H9 (cell line): ENCODE data around the gene CCDC110. TPM values are rescaled to one million over a fixed set of nuclear protein-coding genes. Genes with fewer than 3 reads are reported as not detected.

Source experiments
- DNase-seq: peaks from one replicate; pipeline ENCODE4 v3.0.0-alpha.2; 2017
- H2AFZ ChIP-seq: one replicate; pipeline ENCODE4 v1.6.1; 2013; ENCODE audit warnings: mild to moderate bottlenecking, low read length, control low read depth, moderate library complexity
- H2AK5ac ChIP-seq: 2 replicates; pipeline ENCODE4 v1.6.1; 2013; ENCODE audit warnings: low read length, control low read depth, mixed read lengths; ENCODE audit not compliant: insufficient read length
- H2BK120ac ChIP-seq: one replicate; pipeline ENCODE4 v1.6.1; 2013; ENCODE audit warnings: low read depth, mild to moderate bottlenecking, low read length, control low read depth, inconsistent platforms; ENCODE audit not compliant: poor library complexity, severe bottlenecking
- H2BK12ac ChIP-seq: 2 replicates; pipeline ENCODE4 v1.6.1; 2013; ENCODE audit warnings: low read length, control low read depth, mixed read lengths, low read depth; ENCODE audit not compliant: insufficient read length
- H2BK15ac ChIP-seq: 2 replicates; pipeline ENCODE4 v1.6.1; 2013; ENCODE audit warnings: low read depth, low read length, control low read depth
- H2BK20ac ChIP-seq: one replicate; pipeline ENCODE4 v1.6.1; 2013; ENCODE audit warnings: low read depth, mild to moderate bottlenecking, low read length, control low read depth, inconsistent platforms; ENCODE audit not compliant: poor library complexity, severe bottlenecking
- H2BK5ac ChIP-seq: 2 replicates; pipeline ENCODE4 v1.6.1; 2013; ENCODE audit warnings: low read length, control low read depth, mixed read lengths; ENCODE audit not compliant: insufficient read length
- H3K14ac ChIP-seq: 2 replicates; pipeline ENCODE4 v1.6.1; 2013; ENCODE audit warnings: low read length, control low read depth; ENCODE audit not compliant: insufficient read depth
- H3K18ac ChIP-seq: 2 replicates; pipeline ENCODE4 v1.6.1; 2013; ENCODE audit warnings: low read depth, mild to moderate bottlenecking, mixed read lengths, low read length, control low read depth; ENCODE audit not compliant: insufficient read length
- H3K23ac ChIP-seq: 2 replicates; pipeline ENCODE4 v1.6.1; 2013; ENCODE audit warnings: low read length, control low read depth, mixed read lengths, low read depth; ENCODE audit not compliant: insufficient read length
- H3K23me2 ChIP-seq: 2 replicates; pipeline ENCODE4 v1.6.1; 2013; ENCODE audit warnings: low read depth, mild to moderate bottlenecking, mixed read lengths, low read length, control low read depth; ENCODE audit not compliant: insufficient read length, poor library complexity, severe bottlenecking
- H3K27ac ChIP-seq: 2 replicates; pipeline ENCODE4 v1.5.1; 2013; ENCODE audit warnings: low read length, control low read depth, mixed read lengths, low read depth; ENCODE audit not compliant: insufficient read length
- H3K27me3 ChIP-seq: 2 replicates; pipeline ENCODE4 v1.6.1; 2013; ENCODE audit warnings: low read length, control low read depth, inconsistent platforms; ENCODE audit not compliant: insufficient read depth
- H3K4ac ChIP-seq: 2 replicates; pipeline ENCODE4 v1.6.1; 2013; ENCODE audit warnings: low read depth, mild to moderate bottlenecking, control low read depth, inconsistent platforms, low read length, moderate library complexity
- H3K4me1 ChIP-seq: 2 replicates; pipeline ENCODE4 v1.6.1; 2013; ENCODE audit warnings: low read length, control low read depth, inconsistent platforms; ENCODE audit not compliant: insufficient read depth
- H3K4me2 ChIP-seq: 2 replicates; pipeline ENCODE4 v1.6.1; 2013; ENCODE audit warnings: low read length, control low read depth, mixed read lengths; ENCODE audit not compliant: insufficient read length, insufficient read depth
- H3K56ac ChIP-seq: 2 replicates; pipeline ENCODE4 v1.6.1; 2013; ENCODE audit warnings: low read depth, mild to moderate bottlenecking, mixed read lengths, low read length, control low read depth; ENCODE audit not compliant: insufficient read length
- H3K79me1 ChIP-seq: 2 replicates; pipeline ENCODE4 v1.6.1; 2013; ENCODE audit warnings: low read depth, mild to moderate bottlenecking, moderate library complexity, low read length, control low read depth, inconsistent platforms; ENCODE audit not compliant: insufficient read depth, poor library complexity, severe bottlenecking
- H3K79me2 ChIP-seq: 2 replicates; pipeline ENCODE4 v1.6.1; 2013; ENCODE audit warnings: low read length, control low read depth, inconsistent platforms; ENCODE audit not compliant: insufficient read depth
- H3K9ac ChIP-seq: 2 replicates; pipeline ENCODE4 v1.6.1; 2013; ENCODE audit warnings: low read length, control low read depth, mixed read lengths; ENCODE audit not compliant: insufficient read length; ENCODE audit errors: extremely low read depth
- H3K9me3 ChIP-seq: one replicate; pipeline ENCODE4 v1.6.1; 2013; ENCODE audit warnings: low read depth, low read length, inconsistent platforms; ENCODE audit not compliant: control insufficient read depth
- H3T11ph ChIP-seq: one replicate; pipeline ENCODE4 v1.6.1; 2013; ENCODE audit warnings: mild to moderate bottlenecking, low read length, control low read depth, inconsistent platforms
- H4K20me1 ChIP-seq: one replicate; pipeline ENCODE4 v1.6.1; 2013; ENCODE audit not compliant: control insufficient read depth, insufficient read length, insufficient read depth
- H4K5ac ChIP-seq: 2 replicates; pipeline ENCODE4 v1.6.1; 2013; ENCODE audit warnings: low read depth, mild to moderate bottlenecking, mixed read lengths, low read length, control low read depth; ENCODE audit not compliant: insufficient read length
- H4K8ac ChIP-seq: replicated peaks from 2 replicates; pipeline ENCODE4 v1.6.1; 2013; ENCODE audit warnings: low read length, control low read depth, mixed read lengths, low read depth; ENCODE audit not compliant: insufficient read length
- H4K91ac ChIP-seq: 2 replicates; pipeline ENCODE4 v1.6.1; 2013; ENCODE audit warnings: low read depth, mild to moderate bottlenecking, moderate library complexity, mixed read lengths, low read length, control low read depth; ENCODE audit not compliant: insufficient read length
- H3K27ac Mint-ChIP-seq, 3 experiments: 2 replicates in 2 of 3; 3 replicates in 1 of 3; pipeline ENCODE4 v1.8.0; 2020 to 2021; ENCODE audit warnings: mixed read lengths in 3 of 3, mild to moderate bottlenecking in 1 of 3, moderate library complexity in 1 of 3
- H3K27me3 Mint-ChIP-seq: 2 replicates; pipeline ENCODE4 v1.8.0; 2021; ENCODE audit warnings: low read depth, mild to moderate bottlenecking, moderate library complexity, mixed read lengths
- H3K36me3 Mint-ChIP-seq, 3 experiments: 2 replicates in 2 of 3; 3 replicates in 1 of 3; pipeline ENCODE4 v1.8.0; 2020 to 2021; ENCODE audit warnings: low read depth in 3 of 3, mixed read lengths in 3 of 3; ENCODE audit not compliant: insufficient read depth in 1 of 3
- H3K4me1 Mint-ChIP-seq, 2 experiments: 2 replicates each; pipeline ENCODE4 v1.8.0; 2020; ENCODE audit warnings: mixed read lengths in 2 of 2
- H3K4me3 Mint-ChIP-seq, 2 experiments: 2 replicates in 1 of 2; 3 replicates in 1 of 2; pipeline ENCODE4 v1.8.0; 2020 to 2021; ENCODE audit warnings: mild to moderate bottlenecking in 2 of 2, mixed read lengths in 2 of 2, moderate library complexity in 1 of 2
- H3K9me3 Mint-ChIP-seq, 2 experiments: 2 replicates in 1 of 2; 3 replicates in 1 of 2; pipeline ENCODE4 v1.8.0; 2020; ENCODE audit warnings: mild to moderate bottlenecking in 2 of 2, mixed read lengths in 2 of 2, moderate library complexity in 1 of 2
- CTCF ChIP-seq: fragments of 200-600 bp; sonication (generic); conservative IDR thresholded peaks from 3 replicates; pipeline ENCODE4 v1.8.0; 2021; ENCODE audit warnings: antibody characterized with exemption, mild to moderate bottlenecking
- WGBS: extraction: QIAGEN DNeasy Blood & Tissue Kit; methylation state at CpG from one replicate; pipeline ENCODE4 v1.1.7; 2013; ENCODE audit warnings: missing lambda C conversion rate, low lambda C conversion rate, mixed read lengths; ENCODE audit not compliant: insufficient read length; ENCODE audit errors: extremely low coverage; 5-methylcytosine and 5-hydroxymethylcytosine counted together
- total RNA-seq: library from RNA; stranded (reverse); gene quantifications from 2 replicates; pipeline ENCODE4 v1.2.1, GENCODE V29; 2021

CCDC110 gene
- total RNA-seq, 1 experiment from 2014 or later: 2.3 TPM

- no peaks in the 10 kb centered on the region for H3K36me3 Mint-ChIP-seq
- no peak overlapping the region for H3K9ac ChIP-seq
- no peak overlapping the region for H3K27ac Mint-ChIP-seq
These were observed 8.0 kb upstream of the CCDC110 start for GRCh38 chr4:185479507-185479971.

More at GRCh38 chr4:185479507-185479971, 8.0 kb upstream of the CCDC110 start:
- H3K23ac ChIP-seq: no peak overlapping the region
- no peak overlapping the region for H3T11ph ChIP-seq
- Mint-ChIP-seq H3K4me3 (no peak overlapping the region), H3K27me3 (peaks cover 71% of the 10 kb centered on the region), H3K9me3 (no peaks in the 10 kb centered on the region; a peak in 2 of 5 replicates), H3K4me1 (peaks cover 12 to 26% of the 10 kb centered on the region in 2 experiments)
- no peak overlapping the region for H3K4me2 ChIP-seq
- no peak overlapping the region for H2BK15ac ChIP-seq
- TF ChIP-seq CTCF: no peak
- peaks cover 24% of the 10 kb centered on the region for H3K27me3 ChIP-seq
- H3K9me3 ChIP-seq: no peaks in the 10 kb centered on the region
- no peak overlapping the region for H3K56ac ChIP-seq
- H3K79me1 ChIP-seq: no peaks in the 10 kb centered on the region
- no peaks in the 10 kb centered on the region for H3K4me1 ChIP-seq
- no peak overlapping the region for H2BK5ac ChIP-seq
- no peak overlapping the region for H2AK5ac ChIP-seq
- no peaks in the 10 kb centered on the region for H4K20me1 ChIP-seq
- no peak overlapping the region for H2AFZ ChIP-seq
- no peak overlapping the region for H3K27ac ChIP-seq
- H2BK12ac ChIP-seq: no peak overlapping the region
- H2BK20ac ChIP-seq: no peak overlapping the region
- WGBS: no CpG with 5 or more reads among the region's 1 CpG
- H3K79me2 ChIP-seq: no peaks in the 10 kb centered on the region
- no peaks in the 10 kb centered on the region for H3K23me2 ChIP-seq
- no peak overlapping the region for H4K8ac ChIP-seq
- no peak overlapping the region for H4K5ac ChIP-seq
- no peak overlapping the region for H3K14ac ChIP-seq
- no peak overlapping the region for H3K18ac ChIP-seq
- H3K4ac ChIP-seq: no peak overlapping the region
- H2BK120ac ChIP-seq: no peak overlapping the region
- no peak for DNase-seq
- H4K91ac ChIP-seq: no peak overlapping the region
